ENCODE measurements around the gene BTBD9. TPM values are rescaled to one million over a fixed set of nuclear protein-coding genes. Genes with fewer than 3 reads are reported as not detected.

Gene BTBD9
- total RNA-seq, 4 donors from 2014 or later, result 10.8 to 26.3 (median 15.3) TPM

- no peak for TF ChIP-seq CTCF (IDR thresholded peaks at IDR 0.05)
- DNase-seq (ENCODE audit: low spot score) (no peak), ATAC-seq (ENCODE audit: low FRiP score) (no peak)
Measured at GRCh38 chr6:38209371-38210260, 430.1 kb downstream of the BTBD9 start.

GRCh38 chr6:38208028-38208427 lies 431.7 kb downstream of the BTBD9 start:
- ATAC-seq (ENCODE audit: low FRiP score), result no peak
- no peak for DNase-seq (ENCODE audit: low spot score)
- TF ChIP-seq CTCF (IDR thresholded peaks at IDR 0.05), result no peak

GRCh38 chr6:38207375-38207774 lies 432.4 kb downstream of the BTBD9 start:
- DNase-seq (ENCODE audit: low spot score) (no peak), ATAC-seq (ENCODE audit: low FRiP score) (no peak)
- no peak for TF ChIP-seq CTCF (IDR thresholded peaks at IDR 0.05)

GRCh38 chr6:38198219-38198618 lies 441.5 kb downstream of the BTBD9 start:
- TF ChIP-seq CTCF (IDR thresholded peaks at IDR 0.05), result no peak
- ATAC-seq (ENCODE audit: low FRiP score), result no peak
- DNase-seq (ENCODE audit: low spot score), result no peak

GRCh38 chr6:38195113-38195635 lies 444.6 kb downstream of the BTBD9 start:
- no peak for DNase-seq (ENCODE audit: low spot score)
- no peak for TF ChIP-seq CTCF (IDR thresholded peaks at IDR 0.05)
- ATAC-seq (ENCODE audit: low FRiP score), result no peak

GRCh38 chr6:38194589-38194988 lies 445.1 kb downstream of the BTBD9 start:
- no peak for ATAC-seq (ENCODE audit: low FRiP score)
- DNase-seq (ENCODE audit: low spot score), result no peak
- no peak for TF ChIP-seq CTCF (IDR thresholded peaks at IDR 0.05)

GRCh38 chr6:38194282-38194572 lies 445.5 kb downstream of the BTBD9 start:
- ATAC-seq (ENCODE audit: low FRiP score) (no peak), DNase-seq (ENCODE audit: low spot score) (no peak)
- no peak for TF ChIP-seq CTCF (IDR thresholded peaks at IDR 0.05)
